GM19452 (cell line): ENCODE data around the gene RNF144B.
"Not testable (repeated sequence)": the region's sequence is repeated elsewhere in the genome, so short reads cannot be mapped to it uniquely, and the experiment has no call there.

Source experiments
- ATAC-seq: cut with Tn5 transposase; IDR thresholded peaks from one replicate; pipeline ENCODE4 v1.9.1; 2021; ENCODE audit not compliant: unreplicated experiment

RNF144B gene

DNA sequence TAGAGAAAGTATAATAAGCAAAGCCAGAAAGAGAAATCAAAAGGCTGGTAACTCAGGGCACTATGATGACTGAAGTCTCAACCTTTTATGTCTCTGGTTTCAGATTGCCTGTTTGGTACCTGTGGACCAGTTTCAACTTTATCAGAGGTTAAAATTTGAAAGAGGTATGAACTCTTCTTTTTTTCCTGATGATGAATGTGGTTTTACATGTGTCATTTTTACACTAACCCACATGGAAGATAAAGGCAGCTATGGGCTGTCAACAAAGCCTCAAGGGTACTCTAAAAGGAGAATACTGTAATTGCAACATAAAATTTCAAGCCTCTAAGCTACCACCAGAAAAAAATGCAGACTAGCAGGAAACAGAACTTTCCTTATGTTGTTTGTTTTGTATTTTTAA is 52.4 kb downstream of the RNF144B start:
- no peak for ATAC-seq

DNA sequence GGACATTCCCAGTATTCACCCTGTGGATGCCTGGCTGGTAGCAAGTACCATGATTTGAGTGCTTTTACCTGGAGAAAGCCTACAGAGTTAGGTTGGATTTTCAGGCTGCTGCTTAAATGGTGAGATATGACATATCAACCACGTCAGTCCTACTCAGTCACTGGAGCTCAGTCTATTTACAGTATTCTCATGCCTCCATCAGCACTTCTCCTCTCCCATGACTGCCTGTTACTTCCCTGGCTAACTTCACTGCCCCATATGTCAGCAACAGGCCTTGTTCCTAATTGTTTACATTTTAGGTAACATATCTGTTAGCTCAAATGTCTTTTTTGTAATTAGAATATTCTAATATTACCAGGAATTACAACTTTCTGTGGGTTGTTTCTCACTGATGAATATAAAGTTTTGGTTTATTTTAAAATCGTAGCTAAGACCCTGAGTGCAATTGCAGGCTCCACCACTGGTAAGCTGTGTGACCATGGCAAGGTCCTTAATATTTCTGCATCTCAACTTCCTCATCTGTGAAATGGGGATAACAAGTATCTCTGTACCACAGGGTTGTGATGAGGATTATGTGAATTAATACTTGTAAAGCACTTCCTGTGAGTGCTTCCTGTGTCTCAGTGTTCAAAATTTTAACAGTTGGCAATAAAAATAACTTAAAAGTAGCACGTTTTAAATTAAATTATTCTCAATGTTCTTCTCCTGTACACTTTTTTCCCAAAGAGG is 54.3 kb downstream of the RNF144B start:
- no peak for ATAC-seq

DNA sequence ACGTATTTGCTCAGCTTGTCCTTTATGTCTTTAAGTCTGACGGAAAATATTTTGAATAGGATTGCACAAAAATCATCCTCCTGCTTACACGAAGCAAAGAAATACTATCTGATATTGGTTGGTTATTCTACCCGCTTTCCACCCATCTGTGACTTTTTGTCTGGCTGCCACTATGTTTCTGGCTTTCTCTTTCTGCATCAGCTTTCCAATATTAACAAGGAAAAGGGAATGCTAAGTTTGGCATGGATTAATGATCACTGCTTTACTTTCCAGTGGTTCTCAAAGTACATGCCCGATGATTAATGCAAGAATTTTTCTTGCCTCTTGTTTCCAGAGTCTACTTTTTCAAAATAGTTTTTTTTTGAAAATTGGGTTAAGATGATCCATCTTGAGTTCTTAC is 57.0 kb downstream of the RNF144B start:
- no peak for ATAC-seq

DNA sequence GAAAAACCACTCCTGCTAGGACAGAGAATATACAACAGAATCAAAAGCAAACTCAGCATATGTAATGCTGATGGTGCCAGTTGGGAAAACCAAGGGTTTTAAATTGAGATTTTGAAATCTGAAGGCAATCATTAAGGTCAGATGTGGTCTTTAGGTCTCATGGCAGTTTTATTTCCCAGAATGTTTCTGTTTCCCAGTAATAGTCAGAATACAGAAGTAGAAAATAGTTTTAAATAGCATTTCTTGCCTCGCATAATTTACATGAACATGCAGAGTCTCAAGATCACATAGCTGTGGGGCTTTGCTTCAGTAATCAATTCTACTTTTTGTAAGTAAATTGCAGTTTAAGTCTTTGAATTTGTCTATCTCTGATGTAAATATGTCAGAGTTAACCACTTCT is 58.1 kb downstream of the RNF144B start:
- no peak for ATAC-seq

- no peak for ATAC-seq
Observed at GRCh38 chr6:18446771-18447170, 59.6 kb downstream of the RNF144B start.

DNA sequence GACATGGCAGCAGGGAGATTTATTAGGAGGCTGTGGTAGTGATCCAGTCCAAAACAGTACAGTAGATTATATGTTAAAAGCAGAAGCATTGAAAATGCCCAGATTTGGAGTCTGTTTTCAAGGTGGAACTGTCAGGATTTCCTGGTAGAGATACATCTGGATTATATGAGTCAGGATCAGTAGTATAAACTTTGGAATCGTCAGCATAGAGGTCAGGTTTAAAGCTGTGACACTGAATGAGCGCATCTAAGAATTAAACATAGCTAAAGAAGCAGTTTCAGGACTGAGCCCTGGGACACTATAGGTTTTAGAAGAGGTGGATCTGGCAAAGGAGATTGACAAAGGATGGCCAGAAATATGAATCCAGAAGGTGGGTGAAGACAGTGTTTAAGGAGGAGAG is 60.4 kb downstream of the RNF144B start:
- no peak for ATAC-seq

GRCh38 chr6:18451756-18452155 is 64.6 kb downstream of the RNF144B start:
- ATAC-seq, result no peak

- ATAC-seq, result no peak
Observed at GRCh38 chr6:18454446-18454845, 67.3 kb downstream of the RNF144B start.

- ATAC-seq, result no peak
Observed at GRCh38 chr6:18457065-18457737, 70.1 kb downstream of the RNF144B start.

DNA sequence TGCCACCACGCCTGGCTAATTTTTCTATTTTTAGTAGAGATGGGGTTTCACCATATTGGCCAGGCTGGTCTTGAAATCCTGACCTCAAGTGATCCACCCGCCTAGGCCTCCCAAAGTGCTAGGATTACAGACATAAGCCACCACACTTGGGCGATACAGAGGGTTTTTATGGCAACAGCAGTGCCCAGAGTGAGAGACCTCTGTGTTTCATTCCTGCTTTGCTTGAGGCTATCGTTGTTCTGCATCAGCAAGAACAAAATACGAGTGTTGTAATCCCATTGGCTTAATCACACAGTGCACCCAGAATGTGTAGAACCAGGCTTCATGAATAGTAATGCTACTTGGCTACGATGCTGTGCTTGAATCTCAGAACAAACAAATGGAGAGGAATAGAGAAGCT is 70.9 kb downstream of the RNF144B start:
- ATAC-seq, result not testable (repeated sequence)

DNA sequence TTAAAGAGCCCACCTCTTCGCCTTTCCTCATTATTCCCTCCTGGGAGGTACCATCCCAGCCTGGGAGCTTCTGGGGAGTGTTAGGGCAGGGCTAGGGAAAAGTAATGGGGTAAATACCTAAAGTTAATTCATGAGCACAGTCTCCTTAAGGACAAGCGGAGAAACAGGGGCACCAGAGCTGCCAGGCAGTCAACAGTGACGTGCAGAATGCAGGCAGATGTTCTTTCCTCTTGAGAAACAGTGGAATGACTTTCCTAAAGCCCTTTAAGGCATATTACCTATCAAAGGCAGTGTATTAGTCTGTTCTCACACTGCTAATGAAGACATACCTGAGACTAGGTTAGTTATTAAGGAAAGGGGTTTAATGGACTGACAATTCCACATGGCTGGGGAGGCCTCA is 76.3 kb downstream of the RNF144B start:
- no peak for ATAC-seq

- no peak for ATAC-seq
Observed at GRCh38 chr6:18464176-18464575, 77.0 kb downstream of the RNF144B start.

- ATAC-seq, result no peak
Observed at GRCh38 chr6:18465410-18466154, 78.4 kb downstream of the RNF144B start.

DNA sequence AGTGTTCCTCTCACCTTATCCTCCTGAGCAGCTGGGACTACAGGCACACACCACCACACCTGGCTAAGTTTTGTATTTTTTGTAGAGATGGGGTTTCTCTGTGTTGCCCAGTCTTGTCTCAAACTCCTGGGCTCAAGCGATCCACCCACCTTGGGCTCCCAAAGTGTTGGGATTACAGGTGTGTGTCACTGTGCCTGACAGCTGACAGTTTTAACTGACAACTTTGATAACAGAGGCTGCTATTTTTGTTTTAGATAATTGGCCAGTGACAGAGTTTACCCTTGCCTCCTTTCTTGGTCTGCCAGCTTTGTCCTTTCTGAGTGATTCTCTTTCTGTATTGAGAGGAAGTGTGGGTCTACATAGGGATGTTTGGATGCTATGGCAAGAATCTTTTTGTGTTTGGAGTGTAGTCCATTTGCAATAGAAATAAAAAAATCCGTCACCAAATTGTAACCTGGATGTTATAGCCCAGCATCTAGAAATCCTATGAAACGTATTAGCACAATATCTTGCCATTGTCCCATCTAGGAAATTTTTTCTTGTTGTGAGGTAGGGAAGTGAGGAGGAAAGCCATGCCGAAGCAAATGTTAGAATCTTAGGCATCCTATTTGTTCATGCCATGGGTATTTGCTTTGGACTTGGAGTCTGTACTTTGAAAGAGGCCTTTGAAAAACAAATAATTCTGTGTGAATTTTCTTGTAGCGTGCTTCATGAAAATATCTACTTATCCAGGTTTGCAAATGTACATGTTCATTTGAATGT is 80.8 kb downstream of the RNF144B start:
- ATAC-seq, result no peak

DNA sequence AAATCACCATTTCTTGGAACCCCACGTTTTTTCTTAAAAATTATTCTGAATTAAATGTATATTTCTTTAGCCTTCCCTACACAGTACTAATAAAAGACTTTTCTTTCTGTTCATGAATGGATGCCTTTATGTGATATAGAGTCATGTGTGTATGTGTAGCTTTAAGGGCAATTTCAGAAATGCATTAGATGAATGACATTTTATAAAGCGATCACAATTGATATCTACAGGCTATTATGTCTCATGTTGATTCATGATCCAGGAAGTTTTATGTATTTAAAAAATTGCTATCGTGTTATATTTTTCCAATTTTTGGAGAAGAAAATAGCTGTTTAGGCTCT is 81.3 kb downstream of the RNF144B start:
- ATAC-seq, result no peak

- no peak for ATAC-seq
Observed at GRCh38 chr6:18469536-18469935, 82.4 kb downstream of the RNF144B start.

DNA sequence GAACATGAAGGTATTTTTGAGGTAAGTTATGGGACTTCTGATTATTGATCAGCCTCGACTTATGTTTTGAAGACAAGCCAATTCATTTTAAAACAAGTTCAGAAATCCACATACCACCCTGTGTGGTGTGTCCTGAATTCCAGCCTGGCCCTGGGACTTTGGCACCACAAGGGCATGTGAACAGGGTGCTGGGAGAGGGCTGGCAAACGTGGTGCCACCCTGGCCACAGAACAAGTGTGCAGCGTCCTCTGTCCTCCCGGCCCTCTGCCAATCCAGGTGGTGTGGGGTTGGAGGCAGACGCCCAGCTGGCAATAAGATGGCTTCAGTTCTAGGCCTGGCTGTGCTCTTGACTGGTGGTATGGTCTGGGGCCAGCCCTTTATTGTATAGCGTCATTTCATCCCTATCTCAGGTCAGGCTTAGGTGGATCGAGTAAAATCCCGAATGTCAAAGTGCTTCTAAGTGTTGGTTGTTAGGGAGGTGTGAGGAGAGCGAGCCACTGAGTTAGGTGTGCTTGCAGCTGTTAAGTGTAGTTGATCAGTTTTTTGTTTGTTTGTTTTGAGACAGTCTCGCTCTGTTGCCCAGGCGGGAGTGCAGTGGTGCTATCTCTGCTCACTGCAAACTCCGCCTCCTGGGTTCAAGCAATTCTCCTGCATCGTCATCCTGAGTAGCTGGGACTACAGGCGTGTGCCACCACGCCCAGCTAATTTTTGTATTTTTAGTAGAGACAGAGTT is 84.2 kb downstream of the RNF144B start:
- ATAC-seq, result no peak

DNA sequence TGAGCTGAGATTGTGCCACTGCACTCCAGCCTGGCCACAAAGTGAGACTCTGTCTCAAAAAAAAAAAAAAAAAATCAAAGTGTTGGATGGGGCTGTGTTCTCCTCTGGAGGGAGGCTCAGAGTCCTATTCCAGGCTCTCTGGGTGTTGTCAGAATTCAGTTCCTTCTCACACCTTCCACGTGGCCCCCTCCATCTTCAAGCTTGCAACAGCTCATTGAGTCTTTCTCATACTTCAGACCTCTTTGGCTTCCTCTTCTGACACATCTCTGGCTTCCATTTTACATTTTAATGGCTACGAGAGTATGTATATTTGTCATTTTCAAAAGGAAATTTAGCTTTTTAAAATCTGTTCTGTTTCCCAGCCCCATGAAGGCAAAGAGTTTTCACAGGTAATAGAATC is 85.8 kb downstream of the RNF144B start:
- no peak for ATAC-seq

- no peak for ATAC-seq
Observed at GRCh38 chr6:18473755-18474154, 86.6 kb downstream of the RNF144B start.

- ATAC-seq, result no peak
Observed at GRCh38 chr6:18477301-18477941, 90.3 kb downstream of the RNF144B start.
